SK-MEL-5 (cell line): ENCODE data around the gene MACF1. TPM values are rescaled to one million over a fixed set of nuclear protein-coding genes. Genes with fewer than 3 reads are reported as not detected.
A peak's percentile ranks its signal among the peaks of the same experiment; 100 is the strongest.
"Not testable (repeated sequence)": the region's sequence is repeated elsewhere in the genome, so short reads cannot be mapped to it uniquely, and the experiment has no call there.

Experiments
- DNase-seq: peaks from one replicate; pipeline ENCODE4 v3.0.0-alpha.2; 2016; ENCODE audit warnings: low read depth, low spot score
- in situ Hi-C: cut with HindIII; loops from 2 replicates; pipeline ENCODE4 v1.10.0; 2016; ENCODE audit warnings: low sequenced_read_pairs, high pct_unique_total_duplicates, low pct_unique_long_range_greater_than_20kb
- total RNA-seq: library from RNA; depleted of rRNA; stranded (reverse); fragments of >200 nt; shearing (Covaris generic); gene quantifications from 2 replicates; pipeline ENCODE4 v1.2.3, GENCODE V29; 2014

Gene MACF1
- total RNA-seq, 1 experiment from 2014 or later, result 70.1 TPM

DNA sequence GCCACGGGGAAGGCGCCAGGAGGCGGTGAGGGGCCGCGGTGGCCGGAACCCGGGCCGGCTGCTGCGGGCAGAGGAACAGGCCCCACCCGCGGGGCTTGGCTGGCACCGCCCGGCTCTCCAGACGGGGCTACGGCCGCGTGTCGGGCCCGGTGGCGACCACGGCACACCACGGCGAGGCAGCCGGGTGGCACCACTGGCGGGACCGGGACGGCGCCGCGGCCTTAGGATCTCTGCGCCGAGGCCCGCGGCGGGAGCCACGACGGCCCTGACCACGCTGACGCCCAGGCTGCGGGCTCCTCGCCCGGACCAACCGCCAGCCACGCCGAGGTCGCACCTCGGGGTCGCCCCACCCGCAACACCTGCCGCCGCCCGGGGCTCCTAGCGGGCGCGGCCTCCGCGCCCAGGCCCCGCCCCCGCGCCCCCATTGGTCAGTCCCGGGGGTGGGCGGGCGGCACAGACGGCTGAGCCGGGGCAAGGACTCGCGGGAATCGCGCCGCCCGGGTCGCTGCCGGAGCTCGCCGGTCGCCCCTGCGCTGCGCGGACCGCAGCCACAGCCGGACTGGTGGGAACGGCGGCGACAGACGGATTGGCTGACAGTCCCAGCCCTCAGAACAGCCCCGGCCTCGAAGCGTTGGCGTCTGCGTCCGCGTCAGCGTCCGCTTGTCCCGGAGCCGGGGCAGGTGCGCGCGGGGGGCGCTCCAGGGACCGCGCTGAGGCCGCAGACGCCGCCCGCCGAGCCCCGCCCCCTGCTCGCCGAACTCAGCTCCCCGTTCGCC, 286.8 kb downstream of the MACF1 start, which contains the start of gene BMP8A:
Gene BMP8A, plus strand, starts transcription at position 491 of the 776 bp plus-strand sequence. CDS start 356 bp downstream, outside the sequence.
- DNase-seq, result peak; percentile 19
- in situ Hi-C loops, result no loop called here

DNA sequence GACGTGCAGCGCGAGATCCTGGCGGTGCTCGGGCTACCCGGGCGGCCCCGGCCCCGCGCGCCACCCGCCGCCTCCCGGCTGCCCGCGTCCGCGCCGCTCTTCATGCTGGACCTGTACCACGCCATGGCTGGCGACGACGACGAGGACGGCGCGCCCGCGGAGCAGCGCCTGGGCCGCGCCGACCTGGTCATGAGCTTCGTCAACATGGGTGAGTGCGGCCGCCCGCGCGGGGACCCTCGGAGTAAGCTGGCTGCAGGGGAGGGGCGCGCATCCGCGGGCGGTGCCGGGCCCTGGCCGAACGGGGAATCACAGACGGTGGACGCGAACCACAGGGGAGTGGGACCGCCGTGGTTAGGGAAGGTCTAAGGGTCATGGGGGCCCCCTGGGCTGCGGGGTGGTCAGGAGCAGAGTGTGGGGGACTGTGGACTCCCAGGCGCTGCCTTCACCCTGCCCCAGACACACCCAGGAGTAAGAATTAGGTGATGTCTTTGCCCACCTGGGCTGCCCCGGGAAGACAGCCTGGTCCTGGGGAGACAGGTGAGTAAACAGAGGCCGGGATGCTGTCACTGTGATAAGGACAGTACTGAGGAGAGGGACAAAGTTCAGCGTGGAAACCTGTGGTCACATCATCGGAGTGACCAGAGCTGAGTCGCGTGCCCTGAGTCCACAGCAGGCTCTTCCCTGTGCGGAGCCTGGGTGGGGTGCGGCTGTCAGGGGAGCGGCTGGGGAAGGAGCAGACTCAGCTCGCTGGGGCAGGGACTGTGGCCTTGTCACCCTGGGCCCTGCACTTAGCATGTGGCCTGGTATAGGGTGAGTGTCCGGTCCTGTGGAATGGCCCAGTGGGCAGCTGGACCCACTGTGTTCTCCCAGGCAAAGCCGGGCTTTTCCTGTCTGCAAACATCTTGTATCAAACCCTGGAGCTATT, 287.9 kb downstream of the MACF1 start:
- in situ Hi-C loops, DNase-seq: not testable (repeated sequence)

DNA sequence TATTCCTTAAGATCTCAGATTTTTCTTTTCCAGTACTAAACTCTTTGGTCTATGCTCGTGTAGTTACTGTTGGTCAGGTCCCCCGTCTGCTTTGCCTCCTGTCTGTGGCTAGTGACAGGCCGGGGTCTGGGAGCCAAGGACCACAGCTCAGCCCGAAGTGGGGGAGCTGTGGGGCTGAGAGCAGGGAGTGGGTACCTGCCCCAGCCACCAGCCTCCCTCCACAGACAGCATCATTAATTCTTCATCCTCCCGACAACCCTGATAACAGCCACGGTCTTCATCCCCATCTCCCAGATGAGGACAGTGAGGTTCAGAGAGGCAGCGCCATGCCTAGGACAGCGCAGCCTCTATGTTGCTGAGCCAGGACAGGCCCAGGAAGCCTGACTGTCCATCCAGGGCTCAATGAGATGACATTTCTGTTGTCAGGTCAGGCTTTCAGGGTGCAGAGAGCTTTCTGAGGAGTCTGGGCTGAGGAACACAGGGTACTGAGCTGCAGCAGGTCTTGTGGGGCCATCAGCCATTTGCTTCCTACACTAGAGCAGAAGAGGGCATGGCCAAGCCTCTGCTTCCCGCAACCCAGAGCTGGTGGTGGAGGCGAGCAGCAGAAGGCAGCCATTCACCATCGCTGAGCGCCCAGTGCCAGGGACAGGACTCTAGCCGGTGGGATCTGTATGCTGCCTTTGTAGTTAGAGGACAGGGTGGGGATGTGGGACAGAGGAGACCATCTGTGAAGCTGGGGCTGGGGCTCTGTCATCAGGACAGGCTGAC, 288.7 kb downstream of the MACF1 start:
- DNase-seq, in situ Hi-C loops: not testable (repeated sequence)

DNA sequence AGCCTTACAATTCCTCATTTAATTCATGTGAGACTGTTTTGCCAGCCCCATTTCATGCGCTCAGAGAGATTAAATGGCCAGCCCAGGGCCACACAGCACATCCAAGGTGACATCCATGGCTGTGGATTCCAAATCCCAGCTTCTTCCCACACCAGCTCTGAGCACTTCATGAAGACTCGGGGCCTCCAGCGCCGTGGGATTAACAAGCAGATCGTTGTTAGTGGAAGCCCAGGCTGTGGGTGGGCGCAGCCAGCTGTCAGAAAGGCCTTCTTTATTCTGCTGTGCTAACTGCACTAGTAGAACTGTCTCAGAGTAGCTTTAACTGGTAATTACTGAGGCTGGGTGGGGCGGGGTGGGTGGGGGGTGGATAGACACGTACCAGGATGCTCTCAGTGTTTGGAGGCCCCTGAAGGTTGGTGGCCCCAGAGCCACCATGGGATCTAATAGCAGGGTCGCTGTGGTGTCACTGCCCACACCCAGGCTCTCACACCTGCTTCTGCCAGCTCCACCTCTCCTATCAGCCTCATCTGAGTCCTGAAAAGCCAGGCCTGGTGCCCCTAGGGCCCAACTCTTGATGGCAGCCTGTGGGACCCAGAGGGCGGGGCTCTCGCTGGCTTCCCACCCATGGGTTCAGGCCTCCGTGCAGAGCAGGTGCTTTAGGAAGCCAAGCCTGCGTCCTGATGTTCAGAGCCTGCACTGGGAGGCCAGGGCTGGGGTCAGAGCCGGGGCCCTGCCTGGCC, 290.3 kb downstream of the MACF1 start:
- in situ Hi-C loops, result no loop called here
- DNase-seq, result no peak

DNA sequence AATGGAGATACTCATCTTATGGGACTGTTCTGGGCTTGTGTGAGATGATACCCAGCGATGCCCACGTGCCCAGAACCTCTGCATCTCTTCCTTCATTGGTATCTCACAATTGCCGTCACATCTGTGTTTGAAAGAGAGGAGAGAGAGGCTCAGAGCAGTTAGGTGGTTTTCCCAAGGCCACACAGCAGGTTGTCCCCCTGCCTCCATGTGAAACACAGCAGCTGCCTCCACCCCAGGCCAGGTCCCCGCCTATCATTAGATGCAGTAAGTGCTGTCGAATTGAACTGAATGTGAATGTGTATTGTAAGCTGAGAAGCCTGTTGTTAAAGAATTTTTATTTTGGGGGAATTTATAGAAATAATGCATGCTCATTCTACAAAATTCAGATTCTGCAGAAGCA, 292.0 kb downstream of the MACF1 start:
- in situ Hi-C loops, DNase-seq: not testable (repeated sequence)

DNA sequence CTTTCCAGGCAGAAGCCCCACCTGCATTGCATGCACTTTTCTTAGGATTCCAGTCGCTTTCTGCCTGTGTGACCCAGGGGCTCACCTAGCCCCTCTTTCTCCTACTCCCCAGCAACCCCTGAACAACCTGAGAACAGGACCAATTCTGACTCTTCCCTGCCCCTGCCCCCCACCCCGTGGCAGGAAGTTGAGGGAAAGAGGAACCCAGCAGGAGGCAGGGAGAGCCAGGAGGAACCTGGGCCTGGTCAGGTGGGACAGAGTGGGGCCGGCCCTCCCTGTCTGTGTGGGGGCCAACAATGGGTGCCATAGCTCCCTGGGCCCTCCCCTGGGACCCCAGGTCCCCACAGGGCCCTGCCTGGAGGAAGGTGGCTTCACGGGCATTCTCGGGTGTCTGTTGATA, 293.1 kb downstream of the MACF1 start:
- in situ Hi-C loops, result no loop called here
- no peak for DNase-seq

DNA sequence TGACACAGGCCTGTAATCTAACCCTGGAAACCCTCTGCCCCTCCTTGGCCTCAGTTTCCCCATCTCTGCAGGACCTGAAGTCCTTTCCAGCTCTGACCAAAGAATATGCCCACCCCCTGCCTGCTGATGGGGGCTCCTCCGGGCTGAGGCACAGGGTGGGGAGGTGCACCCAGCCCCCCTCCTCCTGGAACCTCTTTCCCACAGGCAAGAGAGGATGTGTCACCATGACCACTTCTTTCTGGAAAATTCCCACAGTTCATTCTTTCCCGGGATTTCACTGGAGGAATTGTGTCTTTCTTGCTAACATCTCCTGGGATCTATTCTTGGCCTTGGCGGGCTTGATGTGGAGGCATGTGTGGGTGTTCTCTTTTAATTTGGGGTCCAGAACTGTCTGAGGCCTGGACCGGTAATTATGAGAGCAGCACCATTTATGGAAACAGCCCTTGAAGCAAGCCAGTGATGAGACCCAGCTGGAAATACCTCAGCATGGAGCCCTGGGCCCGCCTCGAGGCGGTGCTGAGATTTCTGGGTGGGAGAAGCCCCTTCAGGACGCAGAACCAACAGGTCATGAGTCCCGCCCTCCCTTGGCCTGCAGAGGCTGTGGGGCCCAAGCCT, 293.7 kb downstream of the MACF1 start:
- in situ Hi-C loops, DNase-seq: not testable (repeated sequence)

DNA sequence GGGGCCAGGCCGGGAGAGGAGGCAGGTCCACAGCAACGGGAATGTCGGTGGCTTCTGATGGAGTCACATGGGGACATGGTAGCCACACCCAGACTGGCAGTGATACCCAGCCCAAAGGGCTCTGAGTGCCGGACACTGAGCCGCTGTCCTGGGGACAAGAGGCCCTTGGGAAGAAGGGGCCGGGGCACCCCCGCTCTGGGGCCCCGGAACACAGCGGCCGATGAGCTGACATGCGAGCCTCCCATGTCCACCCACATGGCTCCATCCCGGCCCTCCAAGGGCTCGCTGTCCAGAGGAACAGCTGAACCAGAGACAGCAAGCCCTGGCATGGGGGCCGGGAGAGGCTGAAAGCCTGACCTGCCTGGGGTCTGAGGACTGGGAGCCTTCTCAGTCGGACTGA, 294.3 kb downstream of the MACF1 start:
- DNase-seq, in situ Hi-C loops: not testable (repeated sequence)

DNA sequence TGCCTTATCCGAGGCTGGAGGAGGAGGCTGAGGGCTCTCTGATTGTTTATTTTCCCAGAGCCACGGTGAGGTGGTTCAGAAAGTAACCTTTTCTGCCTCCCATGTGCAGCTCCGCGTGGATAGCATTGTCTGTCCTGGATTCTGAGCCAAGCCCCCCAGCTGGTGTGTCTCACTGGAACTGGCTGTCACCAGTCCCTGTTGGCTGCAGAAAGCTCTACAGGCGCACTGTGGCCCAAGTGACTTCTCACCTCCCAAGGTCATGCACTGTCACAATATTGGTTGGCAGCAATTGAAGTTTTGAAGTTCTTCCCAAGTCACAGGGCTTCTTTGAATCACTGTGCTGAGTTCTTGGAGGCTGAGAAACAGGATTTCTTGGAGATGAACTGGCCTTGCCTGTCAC, 295.2 kb downstream of the MACF1 start:
- DNase-seq, result no peak
- in situ Hi-C loops, result no loop called here

DNA sequence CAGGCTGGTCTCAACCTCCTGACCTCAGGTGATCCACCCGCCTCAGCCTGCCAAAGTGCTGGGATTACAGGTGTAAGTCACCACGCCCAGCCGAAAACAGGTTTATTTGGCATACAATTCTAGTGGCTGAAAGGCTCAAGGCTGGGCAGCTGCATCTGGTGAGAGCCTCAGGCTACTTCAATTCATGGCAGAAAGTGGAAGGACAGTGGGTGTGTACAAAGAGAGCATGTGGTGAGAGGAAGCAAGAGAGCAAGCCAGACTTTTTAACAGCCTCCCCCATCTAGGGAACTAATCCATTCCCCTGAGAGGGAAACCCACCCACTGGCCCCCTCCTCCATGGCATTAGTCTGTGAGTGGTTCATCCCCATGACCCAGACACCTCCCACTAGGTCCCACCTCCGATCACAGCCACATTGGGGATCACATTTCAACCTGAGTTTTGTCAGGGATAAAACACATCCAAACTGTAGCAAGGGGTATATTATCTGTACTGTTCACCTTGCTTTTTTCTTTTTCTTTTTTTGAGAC, 296.4 kb downstream of the MACF1 start:
- in situ Hi-C loops, result no loop called here
- no peak for DNase-seq

DNA sequence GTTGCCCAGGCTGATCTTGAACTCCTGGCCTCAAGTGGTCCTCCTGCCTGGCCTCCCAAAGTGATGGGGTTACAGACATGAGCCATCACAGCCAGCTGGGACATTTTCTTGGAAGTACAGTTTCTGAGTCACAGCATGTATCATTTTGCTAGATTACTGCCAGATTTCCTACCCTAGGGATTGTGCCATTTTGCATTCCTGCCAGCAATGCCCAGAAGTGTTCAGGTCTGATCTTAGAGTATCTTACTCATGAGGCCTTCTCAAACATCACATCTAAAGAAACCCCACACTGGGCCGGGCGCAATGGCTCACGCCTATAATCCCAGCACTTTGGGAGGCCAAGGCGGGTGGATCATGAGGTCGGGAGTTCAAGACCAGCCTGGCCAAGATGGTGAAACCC, 297.2 kb downstream of the MACF1 start:
- DNase-seq, result no peak
- in situ Hi-C loops, result no loop called here

DNA sequence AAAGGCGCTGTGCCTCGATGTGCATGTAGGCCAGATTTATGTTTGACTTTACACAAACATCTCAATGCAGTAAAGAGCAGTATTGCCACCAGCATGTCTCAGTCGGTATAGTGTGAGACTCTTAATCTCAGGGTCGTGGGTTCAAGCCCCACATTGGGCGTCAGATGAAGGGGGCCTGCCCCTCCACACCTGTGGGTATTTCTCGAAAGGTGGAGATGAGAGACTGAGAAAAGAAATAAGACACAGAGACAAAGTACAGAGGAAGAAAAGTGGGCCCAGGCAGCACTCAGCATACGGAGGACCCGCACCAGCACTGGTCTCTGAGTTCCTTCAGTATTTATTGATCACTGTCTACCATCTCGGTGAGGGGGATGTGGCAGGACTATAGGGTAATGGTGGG, 299.9 kb downstream of the MACF1 start:
- DNase-seq, in situ Hi-C loops: not testable (repeated sequence)

DNA sequence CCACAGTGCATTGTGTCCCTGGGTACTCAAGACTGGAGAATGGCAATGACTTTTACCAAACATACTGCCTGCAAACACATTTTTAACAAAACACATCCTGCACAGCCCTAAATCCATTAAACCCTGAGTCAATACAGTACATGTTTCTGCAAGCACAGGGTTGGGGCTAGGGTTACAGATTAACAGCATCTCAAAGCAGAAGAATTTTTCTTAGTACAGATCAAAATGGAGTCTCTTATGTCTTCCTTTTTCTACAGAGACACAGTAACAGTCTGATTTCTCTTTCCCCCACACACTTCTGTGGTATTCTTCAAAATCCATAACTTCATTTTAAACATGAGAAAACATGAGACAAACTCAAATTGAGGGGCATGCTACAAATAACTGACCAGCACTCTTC, 300.8 kb downstream of the MACF1 start:
- in situ Hi-C loops, result no loop called here
- DNase-seq, result no peak

DNA sequence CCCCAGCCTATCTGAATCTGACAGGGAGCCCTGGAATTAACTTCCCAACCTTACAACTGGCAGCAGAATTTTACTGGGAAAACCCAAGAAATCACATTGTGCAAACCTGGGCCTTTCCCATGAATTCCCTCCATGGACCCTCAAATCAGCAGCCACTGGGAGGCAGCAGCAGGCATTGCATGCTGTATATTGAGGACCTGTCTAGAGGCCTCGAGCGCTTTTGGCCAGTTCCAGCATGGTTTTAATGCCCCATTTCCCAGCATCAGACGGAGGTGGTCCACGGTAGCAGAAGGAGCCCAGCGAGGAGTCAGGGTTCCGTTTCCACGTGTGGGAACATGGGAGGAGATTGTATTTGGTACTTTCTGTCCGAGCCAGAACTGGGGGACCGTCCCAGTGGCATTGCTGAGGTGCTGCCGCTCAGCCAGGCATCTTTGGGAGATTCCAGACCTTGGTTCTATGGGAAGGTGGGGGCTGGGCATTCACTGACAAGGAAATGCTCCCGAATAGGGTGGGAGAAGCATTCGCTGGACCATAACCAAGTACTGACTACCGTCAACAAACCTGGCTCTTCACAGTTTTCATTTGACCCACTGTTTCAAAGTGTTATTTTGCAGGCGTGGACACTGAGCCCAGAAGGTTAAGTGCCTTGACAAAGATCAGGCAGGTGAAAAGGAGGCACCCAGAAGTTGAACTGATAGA, 302.9 kb downstream of the MACF1 start:
- peak; percentile 44 for DNase-seq
- in situ Hi-C loops, result no loop called here

DNA sequence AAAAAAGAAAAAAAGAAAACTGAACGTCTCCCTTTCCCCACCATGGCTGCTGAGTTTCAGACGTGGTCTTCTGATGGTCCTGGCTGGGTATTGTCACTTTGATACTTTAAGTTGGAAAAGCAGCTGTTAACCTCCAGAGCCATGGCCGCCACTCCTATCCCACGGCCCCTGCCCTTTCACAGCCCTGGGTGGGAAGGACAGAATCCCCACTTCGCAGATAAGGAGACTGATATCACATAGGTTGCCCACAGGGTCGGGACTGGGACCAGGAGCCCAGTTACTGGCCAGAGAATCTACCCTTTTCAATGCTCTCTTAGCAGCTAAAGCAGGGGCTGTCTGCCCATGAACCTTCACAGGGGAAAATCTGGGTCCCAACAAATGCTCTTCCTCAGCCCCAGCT, 303.8 kb downstream of the MACF1 start:
- in situ Hi-C loops, result no loop called here
- DNase-seq, result no peak

DNA sequence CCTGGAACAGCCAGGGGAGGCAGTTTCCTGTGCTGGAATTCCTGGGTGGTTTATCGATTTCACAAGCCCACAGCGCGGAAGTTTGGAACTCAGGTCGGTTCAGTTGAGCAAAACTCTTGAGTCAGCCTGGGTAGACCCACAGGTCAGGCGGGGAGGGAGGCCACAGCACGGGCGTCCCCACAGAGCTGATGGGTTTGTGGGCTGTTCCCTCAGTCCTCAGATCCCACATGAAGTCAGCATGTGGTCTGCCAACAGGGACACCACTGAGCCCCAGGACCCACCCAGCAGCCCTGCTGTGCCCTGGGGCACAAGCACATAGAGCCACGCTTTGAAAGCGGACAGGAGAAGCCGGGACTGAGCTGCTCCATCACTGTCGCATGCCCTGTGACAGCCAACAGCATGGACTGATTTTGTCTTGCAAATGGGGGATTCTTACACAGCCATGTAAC, 304.4 kb downstream of the MACF1 start:
- in situ Hi-C loops, result no loop called here
- no peak for DNase-seq
